Measurements from ENCODE around the gene PPM1L.

Gene PPM1L

DNA sequence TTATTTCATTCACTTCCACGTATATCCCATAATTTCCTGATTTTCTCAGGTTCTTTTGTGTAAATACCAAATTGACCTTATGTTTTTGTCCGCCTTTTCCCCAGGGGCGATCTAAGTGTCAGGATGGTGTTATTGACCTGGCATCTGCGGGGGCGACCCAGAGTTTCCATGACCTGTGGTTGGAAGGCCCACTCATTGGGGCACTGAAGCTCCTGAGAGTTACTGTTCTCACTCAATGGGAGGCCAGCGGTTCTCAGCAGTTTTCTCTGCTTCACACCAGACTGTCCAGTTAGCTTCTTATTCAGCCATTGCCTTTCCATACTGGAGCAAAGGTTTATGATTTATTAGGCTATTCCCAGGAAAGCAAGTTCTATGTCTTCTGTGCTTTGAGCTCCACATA is 295.8 kb downstream of the PPM1L start:
- H3K4me3 ChIP-seq (ENCODE audit: low read length) = no peak overlapping the region
- no peak overlapping the region for H4K5ac ChIP-seq (ENCODE audit: low read length)
- peak; percentile 3 for DNase-seq
- H3K79me1 ChIP-seq (ENCODE audit: low read length) = no peaks in the 10 kb centered on the region
- H2AK5ac ChIP-seq (ENCODE audit: low read length) = no peak overlapping the region
- H3K4ac ChIP-seq (ENCODE audit: low read depth, low read length) = no peak overlapping the region
- H3K27ac ChIP-seq (ENCODE audit: low read depth, low read length) = no peak overlapping the region
- H3K4me1 ChIP-seq (ENCODE audit: control insufficient read depth, low read depth, low read length) = peaks cover 4% of the 10 kb centered on the region
- peak overlapping the region; percentile 45 for H2BK5ac ChIP-seq (ENCODE audit: low read length)
- no peak overlapping the region for H3K9ac ChIP-seq (ENCODE audit: low read length)
- H3K4me2 ChIP-seq (ENCODE audit: low read length) = no peak overlapping the region
- peak overlapping the region; percentile 34 for H3K56ac ChIP-seq (ENCODE audit: low read length)
- no peaks in the 10 kb centered on the region for H3K27me3 ChIP-seq (ENCODE audit: insufficient read depth, low read length, poor library complexity)
- WGBS (ENCODE audit: extremely low coverage, insufficient coverage, low lambda C conversion rate) = no CpG with 5 or more reads among the region's 6 CpGs
- no peak overlapping the region for H3K23ac ChIP-seq (ENCODE audit: low read length)
- H2BK15ac ChIP-seq (replicated peaks; ENCODE audit: low read depth) = no peak overlapping the region
- no peak overlapping the region for H4K8ac ChIP-seq (ENCODE audit: low read depth, low read length)
- H3K36me3 ChIP-seq (ENCODE audit: control insufficient read depth, insufficient read depth, low read length) = no peaks in the 10 kb centered on the region
- no peak overlapping the region for H2BK120ac ChIP-seq (ENCODE audit: low read depth, low read length)
- no peak overlapping the region for H3K18ac ChIP-seq (ENCODE audit: low read length)
- no peaks in the 10 kb centered on the region for H3K79me2 ChIP-seq (ENCODE audit: control insufficient read depth, insufficient read depth, low read length)

DNA sequence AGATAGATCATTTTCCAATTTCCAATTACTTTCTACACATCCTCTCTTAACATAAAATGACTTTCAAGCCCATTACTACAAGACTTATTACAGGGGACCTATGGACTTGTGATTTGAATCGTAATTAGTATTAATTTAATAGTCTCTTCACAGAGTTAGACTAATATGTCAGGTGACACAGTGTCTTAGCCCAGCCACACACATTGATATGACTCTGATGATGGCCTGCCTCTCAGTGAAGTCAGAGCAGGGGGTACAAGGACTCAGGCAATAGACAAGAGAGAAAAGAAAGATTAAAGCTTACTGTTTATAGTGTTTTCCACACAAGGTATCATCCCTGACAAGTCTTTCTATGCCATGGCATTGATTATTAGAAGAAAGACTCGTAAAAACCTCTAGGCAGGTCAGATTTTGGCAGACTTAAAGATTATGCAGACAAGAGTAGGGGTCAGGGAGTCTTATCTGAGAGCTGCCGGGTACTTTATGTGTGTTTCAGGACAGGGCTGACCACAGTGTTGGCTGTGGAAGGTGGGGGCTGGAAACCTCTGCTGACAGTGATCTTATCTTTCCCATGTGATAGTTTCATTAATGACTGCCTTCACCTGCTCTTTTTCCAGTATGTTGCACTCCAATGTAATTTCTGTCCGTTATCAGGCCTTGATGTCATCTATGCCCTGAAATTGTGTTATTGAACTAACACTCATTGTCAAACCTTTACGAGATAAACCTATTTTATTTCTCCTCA is 299.0 kb downstream of the PPM1L start:
- no peaks in the 10 kb centered on the region for H3K27me3 ChIP-seq (ENCODE audit: insufficient read depth, low read length, poor library complexity)
- no CpG with 5 or more reads among the region's 5 CpGs for WGBS (ENCODE audit: extremely low coverage, insufficient coverage, low lambda C conversion rate)
- H2BK15ac ChIP-seq (replicated peaks; ENCODE audit: low read depth) = no peak overlapping the region
- H2BK120ac ChIP-seq (ENCODE audit: low read depth, low read length) = no peak overlapping the region
- no peak overlapping the region for H3K4me3 ChIP-seq (ENCODE audit: low read length)
- H2AK5ac ChIP-seq (ENCODE audit: low read length) = no peak overlapping the region
- no peak overlapping the region for H3K9ac ChIP-seq (ENCODE audit: low read length)
- no peak overlapping the region for H3K4ac ChIP-seq (ENCODE audit: low read depth, low read length)
- no peak overlapping the region for H4K8ac ChIP-seq (ENCODE audit: low read depth, low read length)
- no peak overlapping the region for H3K18ac ChIP-seq (ENCODE audit: low read length)
- no peak overlapping the region for H3K27ac ChIP-seq (ENCODE audit: low read depth, low read length)
- H3K4me2 ChIP-seq (ENCODE audit: low read length) = no peak overlapping the region
- H4K5ac ChIP-seq (ENCODE audit: low read length) = no peak overlapping the region
- no peaks in the 10 kb centered on the region for H3K79me1 ChIP-seq (ENCODE audit: low read length)
- no peak overlapping the region for H3K23ac ChIP-seq (ENCODE audit: low read length)
- no peak overlapping the region for H3K56ac ChIP-seq (ENCODE audit: low read length)
- no peaks in the 10 kb centered on the region for H3K36me3 ChIP-seq (ENCODE audit: control insufficient read depth, insufficient read depth, low read length)
- DNase-seq = peak; percentile 17
- H2BK5ac ChIP-seq (ENCODE audit: low read length) = no peak overlapping the region
- peaks cover 4% of the 10 kb centered on the region for H3K4me1 ChIP-seq (ENCODE audit: control insufficient read depth, low read depth, low read length)
- no peaks in the 10 kb centered on the region for H3K79me2 ChIP-seq (ENCODE audit: control insufficient read depth, insufficient read depth, low read length)

DNA sequence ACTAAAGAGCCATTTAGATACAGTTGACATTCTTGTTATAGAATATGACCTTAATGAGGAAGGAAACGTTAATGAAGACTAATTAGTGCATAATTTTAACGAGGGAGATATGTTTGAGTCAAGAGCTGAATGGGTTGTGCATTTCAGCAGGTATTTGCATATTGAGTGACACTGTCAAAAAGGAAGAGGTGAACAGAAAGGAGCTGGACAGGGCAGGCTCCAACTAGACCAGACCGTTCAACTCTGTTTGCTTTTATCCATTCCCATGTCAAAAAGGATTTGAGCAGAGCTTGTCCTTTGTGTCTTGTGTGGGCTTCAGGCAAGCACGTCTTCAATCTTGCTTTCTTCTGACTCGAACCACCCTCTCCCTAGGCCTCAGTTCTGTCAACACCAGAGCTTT is 308.4 kb downstream of the PPM1L start:
- Histone ChIP-seq H2BK15ac (replicated peaks; ENCODE audit: low read depth) (no peak overlapping the region), H3K79me1 (ENCODE audit: low read length) (no peaks in the 10 kb centered on the region), H3K4me3 (ENCODE audit: low read length) (no peak overlapping the region), H4K8ac (ENCODE audit: low read depth, low read length) (no peak overlapping the region), H3K4me1 (ENCODE audit: control insufficient read depth, low read depth, low read length) (no peaks in the 10 kb centered on the region), H3K36me3 (ENCODE audit: control insufficient read depth, insufficient read depth, low read length) (no peaks in the 10 kb centered on the region), H3K23ac (ENCODE audit: low read length) (no peak overlapping the region), H3K27me3 (ENCODE audit: insufficient read depth, low read length, poor library complexity) (no peaks in the 10 kb centered on the region), H2BK120ac (ENCODE audit: low read depth, low read length) (no peak overlapping the region), H3K79me2 (ENCODE audit: control insufficient read depth, insufficient read depth, low read length) (no peaks in the 10 kb centered on the region), H3K4me2 (ENCODE audit: low read length) (no peak overlapping the region), H2AK5ac (ENCODE audit: low read length) (no peak overlapping the region), H3K4ac (ENCODE audit: low read depth, low read length) (no peak overlapping the region), H3K56ac (ENCODE audit: low read length) (no peak overlapping the region), H3K18ac (ENCODE audit: low read length) (no peak overlapping the region), H4K5ac (ENCODE audit: low read length) (no peak overlapping the region), H3K27ac (ENCODE audit: low read depth, low read length) (no peak overlapping the region), H2BK5ac (ENCODE audit: low read length) (no peak overlapping the region), H3K9ac (ENCODE audit: low read length) (no peak overlapping the region)
- no peak for DNase-seq
- WGBS (ENCODE audit: extremely low coverage, insufficient coverage, low lambda C conversion rate) = no CpG with 5 or more reads among the region's 5 CpGs

DNA sequence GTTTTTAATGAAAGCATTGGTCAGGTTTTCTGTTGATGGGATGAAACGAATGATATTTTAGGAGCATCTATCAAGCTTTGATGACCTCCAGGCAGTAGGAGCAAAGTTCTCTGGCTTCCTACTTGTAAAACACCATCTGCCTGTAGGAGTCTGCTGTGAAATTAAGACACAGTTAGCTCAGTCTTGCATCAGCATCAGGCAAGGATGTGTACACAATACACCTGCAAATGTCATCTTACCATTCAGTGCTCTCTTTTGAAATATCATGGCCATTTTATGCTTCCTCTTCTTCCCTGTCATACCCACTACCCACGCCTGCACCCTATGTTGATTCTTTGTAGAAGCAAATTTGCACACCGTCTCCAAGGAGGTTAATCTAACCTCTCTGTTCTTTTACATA is 310.9 kb downstream of the PPM1L start:
- Histone ChIP-seq H2BK5ac (ENCODE audit: low read length) (no peak overlapping the region), H3K4me3 (ENCODE audit: low read length) (no peak overlapping the region), H3K79me1 (ENCODE audit: low read length) (no peaks in the 10 kb centered on the region), H3K56ac (ENCODE audit: low read length) (no peak overlapping the region), H3K4ac (ENCODE audit: low read depth, low read length) (no peak overlapping the region), H3K27ac (ENCODE audit: low read depth, low read length) (no peak overlapping the region), H3K4me2 (ENCODE audit: low read length) (no peak overlapping the region), H4K5ac (ENCODE audit: low read length) (no peak overlapping the region), H3K27me3 (ENCODE audit: insufficient read depth, low read length, poor library complexity) (no peaks in the 10 kb centered on the region), H3K79me2 (ENCODE audit: control insufficient read depth, insufficient read depth, low read length) (no peaks in the 10 kb centered on the region), H3K4me1 (ENCODE audit: control insufficient read depth, low read depth, low read length) (no peaks in the 10 kb centered on the region), H3K23ac (ENCODE audit: low read length) (no peak overlapping the region), H3K18ac (ENCODE audit: low read length) (no peak overlapping the region), H2BK15ac (replicated peaks; ENCODE audit: low read depth) (no peak overlapping the region), H2BK120ac (ENCODE audit: low read depth, low read length) (no peak overlapping the region), H2AK5ac (ENCODE audit: low read length) (no peak overlapping the region), H3K36me3 (ENCODE audit: control insufficient read depth, insufficient read depth, low read length) (no peaks in the 10 kb centered on the region), H3K9ac (ENCODE audit: low read length) (no peak overlapping the region), H4K8ac (ENCODE audit: low read depth, low read length) (no peak overlapping the region)
- DNase-seq = no peak
- WGBS (ENCODE audit: extremely low coverage, insufficient coverage, low lambda C conversion rate) = no CpG with 5 or more reads among the region's 3 CpGs

DNA sequence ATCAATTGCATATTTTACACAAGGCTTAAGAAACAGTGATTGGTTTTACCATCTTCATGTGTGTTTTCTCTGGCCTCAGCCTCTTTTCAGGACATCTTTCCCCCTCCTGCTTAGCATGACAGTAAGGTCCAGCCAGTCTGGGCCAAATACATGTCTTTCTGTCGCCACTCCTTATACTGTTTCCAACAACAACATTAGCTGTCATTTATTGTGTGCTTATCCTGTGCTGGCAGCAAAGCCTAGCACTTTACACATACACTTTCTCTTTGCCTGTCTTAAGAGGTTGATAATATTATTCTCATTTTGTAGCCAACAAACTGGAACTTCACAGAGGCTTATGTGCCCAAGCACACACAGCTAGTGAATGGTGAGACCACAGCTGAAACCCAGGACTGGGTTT is 311.3 kb downstream of the PPM1L start:
- Histone ChIP-seq H2BK5ac (ENCODE audit: low read length) (no peak overlapping the region), H4K5ac (ENCODE audit: low read length) (no peak overlapping the region), H3K36me3 (ENCODE audit: control insufficient read depth, insufficient read depth, low read length) (no peaks in the 10 kb centered on the region), H2BK15ac (replicated peaks; ENCODE audit: low read depth) (no peak overlapping the region), H3K23ac (ENCODE audit: low read length) (no peak overlapping the region), H3K4ac (ENCODE audit: low read depth, low read length) (no peak overlapping the region), H2BK120ac (ENCODE audit: low read depth, low read length) (no peak overlapping the region), H3K27me3 (ENCODE audit: insufficient read depth, low read length, poor library complexity) (no peaks in the 10 kb centered on the region), H3K56ac (ENCODE audit: low read length) (no peak overlapping the region), H2AK5ac (ENCODE audit: low read length) (no peak overlapping the region), H4K8ac (ENCODE audit: low read depth, low read length) (no peak overlapping the region), H3K79me1 (ENCODE audit: low read length) (no peaks in the 10 kb centered on the region), H3K4me2 (ENCODE audit: low read length) (no peak overlapping the region), H3K9ac (ENCODE audit: low read length) (no peak overlapping the region), H3K79me2 (ENCODE audit: control insufficient read depth, insufficient read depth, low read length) (no peaks in the 10 kb centered on the region), H3K18ac (ENCODE audit: low read length) (no peak overlapping the region), H3K27ac (ENCODE audit: low read depth, low read length) (no peak overlapping the region), H3K4me1 (ENCODE audit: control insufficient read depth, low read depth, low read length) (no peaks in the 10 kb centered on the region), H3K4me3 (ENCODE audit: low read length) (no peak overlapping the region)
- no CpG with 5 or more reads among the region's 1 CpG for WGBS (ENCODE audit: extremely low coverage, insufficient coverage, low lambda C conversion rate)
- DNase-seq = no peak

Measured in mesendoderm (in vitro differentiated cells).